ENCODE measurements around the gene HSDL1. TPM values are rescaled to one million over a fixed set of nuclear protein-coding genes. Genes with fewer than 3 reads are reported as not detected.

HSDL1 gene
- total RNA-seq, 2 experiments from 2014 or later, result 16.3 to 25.1 TPM

GRCh38 chr16:84182680-84183571 is 37.9 kb upstream of the HSDL1 start:
- Histone ChIP-seq H4K20me1 (ENCODE audit: insufficient read depth, low read length) (no peaks in the 10 kb centered on the region; the same call in 1 of the 2 replicates), H2AFZ (ENCODE audit: low read length) (no peak overlapping the region), H3K4me3 (ENCODE audit: low read depth, low read length, poor library complexity, severe bottlenecking) (no peak overlapping the region), H3K4me1 (ENCODE audit: insufficient read depth, low read length, poor library complexity, severe bottlenecking) (peaks cover 9% of the 10 kb centered on the region), H3K4me2 (ENCODE audit: low read length) (no peak overlapping the region), H3K36me3 (ENCODE audit: insufficient read depth, low read length) (peaks cover 56% of the 10 kb centered on the region), H3K27ac (ENCODE audit: low read depth, low read length, poor library complexity, severe bottlenecking) (no peak overlapping the region), H3K9me2 (ENCODE audit: insufficient read depth, low read length) (no peaks in the 10 kb centered on the region), H3K9me3 (ENCODE audit: low read length) (no peaks in the 10 kb centered on the region), H3K79me2 (ENCODE audit: insufficient read depth, low read depth, low read length) (peaks cover 21% of the 10 kb centered on the region; the same call in 1 of the 2 replicates)
- CTCF ChIA-PET (ENCODE audit: unreplicated experiment), result no interaction called here
- no TSS peak for BruUV-seq (replicated peaks)
- POLR2A ChIA-PET, result no interaction called here
- intact Hi-C loops (cut with micrococcal nuclease; ENCODE audit: unreplicated experiment), result no loop called here
- no peak for DNase-seq (ENCODE audit: low spot score)
- no peak for TF ChIP-seq CTCF (conservative IDR thresholded peaks at IDR 0.05; ENCODE audit: low read length)
- TF ChIP-seq EZH2phosphoT487 (IDR thresholded peaks at IDR 0.05; ENCODE audit: borderline replicate concordance, low read depth, low read length), result no peak

GRCh38 chr16:84182104-84182503 is 37.1 kb upstream of the HSDL1 start:
- Histone ChIP-seq H2AFZ (ENCODE audit: low read length) (no peak overlapping the region), H3K4me2 (ENCODE audit: low read length) (no peak overlapping the region), H3K9me3 (ENCODE audit: low read length) (no peaks in the 10 kb centered on the region), H4K20me1 (ENCODE audit: insufficient read depth, low read length) (no peaks in the 10 kb centered on the region; the same call in 1 of the 2 replicates), H3K36me3 (ENCODE audit: insufficient read depth, low read length) (peaks cover 60% of the 10 kb centered on the region), H3K27ac (ENCODE audit: low read depth, low read length, poor library complexity, severe bottlenecking) (no peak overlapping the region), H3K4me3 (ENCODE audit: low read depth, low read length, poor library complexity, severe bottlenecking) (no peak overlapping the region), H3K9me2 (ENCODE audit: insufficient read depth, low read length) (no peaks in the 10 kb centered on the region), H3K79me2 (ENCODE audit: insufficient read depth, low read depth, low read length) (peaks cover 21% of the 10 kb centered on the region; the same call in 1 of the 2 replicates), H3K4me1 (ENCODE audit: insufficient read depth, low read length, poor library complexity, severe bottlenecking) (peaks cover 9% of the 10 kb centered on the region)
- ChIA-PET POLR2A (interaction anchor here (0.6 kb wide), 1 partner anchor 60 kb away, joined by 3 read pairs; no protein-coding TSS in a partner anchor), CTCF (ENCODE audit: unreplicated experiment) (no interaction called here)
- intact Hi-C loops (cut with micrococcal nuclease; ENCODE audit: unreplicated experiment), result no loop called here
- TF ChIP-seq EZH2phosphoT487 (IDR thresholded peaks at IDR 0.05; ENCODE audit: borderline replicate concordance, low read depth, low read length) (no peak), CTCF (conservative IDR thresholded peaks at IDR 0.05; ENCODE audit: low read length) (no peak)
- no peak for DNase-seq (ENCODE audit: low spot score)
- no TSS peak for BruUV-seq (replicated peaks)

Measured in OCI-LY7 (cell line).